Germinal center (tissue), 1 donor: ENCODE data around the gene MRPL46.

Experiments used
- DNase-seq: peaks from one replicate; pipeline ENCODE4 v3.0.0; 2012; ENCODE audit warnings: mixed read lengths, low spot score

MRPL46 gene

DNA sequence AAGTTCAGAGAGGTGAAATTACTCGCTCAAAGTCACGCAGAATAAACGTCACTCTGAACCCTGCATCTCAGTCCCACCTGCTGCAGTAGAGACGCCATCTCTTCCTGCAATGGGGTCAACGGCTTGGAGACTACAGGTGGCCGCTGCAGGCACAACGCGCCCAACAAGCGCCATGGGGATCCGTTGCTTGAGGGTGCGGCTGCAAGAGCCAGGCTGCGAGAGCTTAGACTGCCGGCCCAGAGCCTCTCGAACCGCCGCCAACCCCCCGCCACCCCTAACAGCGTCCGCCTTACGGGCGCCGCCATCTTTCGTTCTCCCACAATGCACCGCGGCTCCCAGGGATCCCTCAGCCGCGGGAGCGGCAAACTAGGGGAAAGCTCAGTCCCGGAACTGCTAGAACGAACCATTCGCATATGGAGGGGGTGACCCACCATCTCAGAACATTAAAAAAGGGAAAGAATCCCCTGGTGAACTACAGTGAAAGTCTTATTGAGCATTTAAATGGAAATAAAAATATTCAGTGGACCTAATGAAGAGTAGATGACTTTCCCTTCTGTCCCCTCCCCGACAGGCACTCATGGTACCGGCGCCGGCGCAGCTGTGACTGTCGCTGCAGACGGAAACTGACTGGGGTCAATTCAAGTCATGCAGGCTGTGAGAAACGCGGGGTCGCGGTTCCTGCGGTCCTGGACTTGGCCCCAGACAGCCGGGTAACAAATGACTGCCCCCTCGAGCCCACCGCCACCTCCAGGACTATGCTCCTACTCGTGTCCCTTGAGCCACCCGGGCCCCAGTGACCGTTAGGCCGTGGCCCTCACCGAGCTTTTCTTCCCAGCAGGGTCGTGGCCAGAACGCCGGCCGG lies at the start of gene MRPL46, which contains the start of gene MRPS11:
Gene MRPL46 (minus strand): TSS at position 316 of the 862 bp plus-strand sequence. CDS start 11 bp downstream, at position 305.
Gene MRPS11 (plus strand): TSS at position 636 of the 862 bp plus-strand sequence. CDS start 10 bp downstream, at position 646.
- peak; percentile 87 for DNase-seq

DNA sequence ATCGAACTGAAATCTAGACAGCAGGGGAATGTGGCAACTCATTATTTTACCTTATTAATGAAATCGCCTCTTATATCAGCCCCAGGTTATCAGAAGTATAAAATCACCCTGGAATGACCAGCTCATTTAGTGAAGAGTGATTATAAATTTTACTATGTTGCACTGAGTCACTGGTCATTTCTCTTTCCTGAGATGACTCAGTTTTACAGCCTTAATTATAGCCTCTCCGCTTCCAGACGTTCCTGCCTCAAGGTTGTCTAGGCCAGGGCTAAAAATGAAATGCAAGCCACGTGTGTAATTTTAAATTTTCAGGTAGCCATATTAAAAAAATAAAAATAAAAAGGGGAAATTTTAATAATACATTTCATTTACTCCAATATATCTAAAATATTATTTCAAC lies 46.0 kb upstream of the MRPL46 start:
- no peak for DNase-seq

DNA sequence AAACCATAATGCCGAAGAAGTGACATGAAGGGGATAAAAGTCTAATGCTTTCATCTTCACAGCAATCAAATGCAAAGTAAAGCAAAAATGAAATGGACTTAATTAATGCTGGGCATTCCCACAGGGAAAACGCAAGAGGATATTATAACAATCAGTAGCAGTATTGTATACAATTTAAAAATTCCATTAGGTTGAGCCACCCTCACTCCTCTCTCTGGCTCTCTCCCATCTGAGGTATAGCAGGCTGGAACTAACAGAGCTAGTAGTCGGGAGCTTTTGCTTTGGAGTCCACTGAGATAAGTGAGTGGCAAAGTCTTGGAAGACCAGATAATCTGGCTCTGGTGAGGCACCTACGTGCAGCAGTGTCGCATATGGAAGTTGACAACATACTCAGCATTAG lies 45.4 kb upstream of the MRPL46 start:
- DNase-seq: no peak

DNA sequence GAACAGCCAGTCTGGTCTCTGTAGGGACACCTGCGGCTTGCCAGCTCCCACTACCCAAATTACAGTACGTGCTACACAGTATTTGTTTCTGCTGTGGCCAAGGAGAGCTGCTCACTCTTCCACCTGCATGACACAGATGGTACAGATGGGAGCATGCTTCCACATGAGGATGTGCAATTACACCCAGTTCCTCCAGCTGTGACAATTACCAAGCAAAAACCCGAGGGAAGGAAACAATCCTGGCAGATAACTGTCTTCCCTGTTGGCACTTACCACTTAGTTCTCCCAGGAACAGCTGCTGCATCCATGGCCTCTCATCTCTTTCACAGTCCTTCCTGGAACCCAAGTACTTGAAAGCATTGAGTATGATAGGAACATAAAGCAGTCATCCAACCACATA lies 44.9 kb upstream of the MRPL46 start:
- no peak for DNase-seq

DNA sequence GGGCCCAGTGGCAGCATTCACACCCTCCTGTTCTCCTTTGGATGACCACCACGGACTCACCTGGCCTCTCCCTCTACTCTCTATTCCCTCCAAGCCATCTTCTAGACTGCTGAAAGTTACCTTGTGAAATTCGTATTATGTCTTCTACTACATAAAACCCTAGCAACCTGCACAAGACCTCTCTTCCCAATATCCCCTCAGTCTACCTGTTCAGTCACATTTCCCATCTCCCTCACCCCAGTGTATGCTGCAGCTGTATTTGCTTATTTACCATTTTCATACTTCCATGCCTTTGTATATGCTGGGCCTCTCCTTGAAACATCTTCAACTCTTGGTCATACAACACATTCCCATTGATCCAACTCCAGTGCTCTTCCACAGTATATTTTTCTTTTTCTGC lies 44.0 kb upstream of the MRPL46 start:
- no peak for DNase-seq

DNA sequence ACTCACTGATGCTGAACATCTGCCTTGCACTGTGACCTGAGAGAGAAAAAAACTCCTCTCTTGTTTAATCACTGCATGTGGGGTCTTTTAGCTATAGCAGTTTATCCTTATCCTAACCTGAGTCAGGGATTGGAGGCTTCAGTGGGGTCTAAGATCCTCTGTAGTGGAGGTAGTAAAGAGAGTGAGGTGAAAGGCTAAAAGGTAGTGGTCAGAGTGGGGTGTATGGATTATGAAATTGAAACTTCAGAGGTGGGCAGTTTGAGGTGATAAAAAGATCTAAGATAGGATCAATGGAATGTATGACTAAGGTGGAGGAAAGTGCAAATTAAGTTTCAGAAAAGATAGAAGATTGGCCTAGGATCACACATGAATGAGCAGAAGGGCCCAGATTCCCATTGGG lies 42.8 kb upstream of the MRPL46 start:
- DNase-seq: no peak

DNA sequence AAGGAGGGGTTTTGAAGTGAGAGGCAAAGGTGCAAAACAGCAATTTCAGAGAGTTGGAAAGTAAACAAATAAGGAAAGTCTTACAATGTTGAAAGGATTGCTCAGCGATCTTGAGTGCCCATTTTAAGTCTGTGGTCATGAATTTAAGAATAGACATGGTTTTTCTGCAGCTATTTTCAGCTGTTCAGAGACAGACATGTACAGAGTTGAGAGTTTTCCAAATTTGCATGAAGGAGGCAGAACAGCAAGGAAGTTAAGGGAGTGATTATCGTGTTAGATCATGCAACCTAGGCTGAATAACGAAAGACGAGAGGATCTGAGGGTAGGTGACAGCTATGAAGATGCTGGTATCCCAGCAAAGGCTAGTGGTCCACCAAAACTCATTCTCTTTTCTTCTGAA lies 42.1 kb upstream of the MRPL46 start:
- no peak for DNase-seq

DNA sequence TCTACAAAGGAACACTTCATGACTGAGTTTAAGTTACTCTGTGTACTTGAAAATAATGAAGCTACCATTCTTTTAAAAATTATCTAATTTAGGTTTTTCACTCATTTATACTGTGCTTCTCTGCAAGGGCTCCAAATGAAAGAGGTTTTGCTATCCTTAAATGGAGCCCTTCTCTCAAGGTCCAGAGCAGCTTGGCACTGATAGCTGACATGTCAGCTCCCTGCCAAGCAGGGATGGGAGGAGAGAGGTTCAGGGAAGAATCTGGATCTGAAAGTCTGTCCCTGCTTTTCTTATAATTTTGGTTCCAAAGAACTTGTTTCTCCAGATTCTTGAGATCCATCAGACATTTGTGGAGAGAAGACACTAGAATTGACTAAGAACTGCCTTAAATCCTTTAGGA lies 39.4 kb upstream of the MRPL46 start:
- no peak for DNase-seq

DNA sequence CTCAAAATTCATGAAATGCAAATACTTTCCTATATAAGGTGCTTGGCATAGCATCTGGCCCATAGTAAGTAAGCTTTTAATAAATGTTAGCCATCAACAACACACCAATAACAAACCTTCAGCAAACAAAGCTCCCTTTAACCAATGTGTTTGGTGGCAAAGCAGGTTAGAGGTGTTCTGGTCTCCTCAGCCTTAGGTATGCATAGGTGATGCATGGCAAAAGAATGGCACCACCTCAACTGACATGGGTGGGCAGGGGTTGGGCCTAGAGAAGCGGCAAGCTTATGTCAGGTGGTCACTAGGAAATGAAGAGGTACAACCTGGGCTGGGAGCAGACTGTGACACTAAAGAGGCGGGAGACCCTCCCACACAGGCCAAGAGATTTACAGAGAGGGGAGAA lies 38.5 kb upstream of the MRPL46 start:
- no peak for DNase-seq

DNA sequence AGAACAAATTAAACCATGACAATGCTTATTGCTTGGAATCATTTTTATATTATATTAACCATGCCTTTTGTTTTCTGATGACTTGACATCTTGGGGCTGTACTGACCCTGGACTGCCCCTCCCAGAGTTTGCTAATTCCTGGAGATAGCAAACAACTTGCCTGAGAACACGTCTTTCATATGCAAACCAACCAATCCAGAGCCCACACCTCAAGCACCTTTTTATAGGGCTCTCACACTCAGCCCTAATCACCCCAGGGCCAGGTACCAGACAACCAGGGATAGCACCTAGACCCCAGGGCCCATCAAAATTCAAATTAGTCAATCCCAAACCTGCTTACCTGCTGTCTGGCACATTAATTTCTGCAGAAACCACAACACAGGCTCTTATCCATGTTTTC lies 37.3 kb upstream of the MRPL46 start:
- no peak for DNase-seq

DNA sequence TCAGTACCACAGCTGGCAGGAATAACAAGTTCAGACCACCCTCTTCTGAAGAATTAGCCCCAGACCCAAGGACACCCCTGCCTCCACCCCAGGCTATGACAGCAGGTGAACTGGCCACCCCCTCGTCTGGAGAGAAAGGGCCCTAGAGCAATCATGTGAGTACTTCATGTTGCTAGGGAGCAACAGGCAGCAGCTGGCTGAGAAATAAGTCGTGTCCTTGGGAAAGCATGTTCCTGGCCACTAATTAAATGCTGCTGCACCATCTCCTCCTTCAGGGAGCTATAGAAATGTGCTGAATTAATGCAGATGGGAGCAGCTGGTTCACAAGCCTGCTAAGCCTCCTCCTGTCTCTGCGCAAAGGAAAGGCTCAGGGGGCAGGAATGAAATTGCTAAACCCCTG lies 31.8 kb upstream of the MRPL46 start:
- DNase-seq: no peak

DNA sequence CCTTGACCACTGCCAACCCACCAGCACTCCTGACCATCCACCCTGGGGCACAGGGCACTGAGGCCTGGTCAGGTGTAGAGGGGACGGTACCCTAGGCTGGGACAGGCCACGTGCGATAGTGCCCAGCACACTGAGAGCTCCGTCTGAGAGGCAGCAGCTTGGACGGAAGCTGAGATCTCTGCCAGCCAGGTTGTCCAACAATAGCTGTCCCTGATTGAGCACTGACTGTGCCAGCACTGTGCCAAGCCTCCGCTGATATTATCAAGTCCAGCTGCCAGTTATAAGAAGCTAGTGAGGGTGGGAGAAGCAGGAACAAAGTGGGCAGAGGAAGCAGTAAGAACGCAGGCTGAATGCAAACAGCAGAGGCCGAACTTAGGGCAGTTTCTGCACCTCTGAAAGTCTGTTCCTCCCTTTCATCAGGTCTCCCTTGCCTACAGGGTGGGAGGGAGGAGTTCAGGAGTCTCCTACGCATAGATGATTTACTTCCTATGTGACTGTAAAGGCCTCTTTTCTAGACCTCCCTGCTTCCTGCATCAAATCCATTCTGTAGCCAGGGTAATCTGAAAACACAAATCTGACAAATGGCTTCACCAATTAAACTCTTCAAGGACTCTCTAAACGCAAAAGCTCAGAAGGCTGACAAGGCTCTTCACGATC lies 30.0 kb upstream of the MRPL46 start:
- DNase-seq: no peak

DNA sequence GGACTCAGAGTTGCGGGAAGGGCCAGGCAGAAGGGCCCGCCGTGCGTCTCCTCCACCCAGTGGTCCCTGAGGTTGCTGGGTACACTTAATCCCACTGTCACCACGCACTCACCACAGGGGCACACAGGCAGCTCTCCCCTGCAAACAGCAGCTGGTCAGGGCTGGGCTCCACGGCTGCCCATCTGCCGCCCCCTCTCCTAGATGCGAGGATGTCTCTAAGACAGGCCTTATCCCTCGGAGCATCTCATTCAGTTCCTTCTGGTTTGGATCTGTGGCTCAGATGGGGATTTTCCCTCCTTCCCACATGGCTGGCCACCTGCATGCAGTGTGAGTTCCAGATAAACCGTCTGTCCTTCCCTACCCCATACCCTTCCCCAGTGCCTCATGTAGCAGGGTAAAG lies 26.7 kb upstream of the MRPL46 start:
- no peak for DNase-seq

DNA sequence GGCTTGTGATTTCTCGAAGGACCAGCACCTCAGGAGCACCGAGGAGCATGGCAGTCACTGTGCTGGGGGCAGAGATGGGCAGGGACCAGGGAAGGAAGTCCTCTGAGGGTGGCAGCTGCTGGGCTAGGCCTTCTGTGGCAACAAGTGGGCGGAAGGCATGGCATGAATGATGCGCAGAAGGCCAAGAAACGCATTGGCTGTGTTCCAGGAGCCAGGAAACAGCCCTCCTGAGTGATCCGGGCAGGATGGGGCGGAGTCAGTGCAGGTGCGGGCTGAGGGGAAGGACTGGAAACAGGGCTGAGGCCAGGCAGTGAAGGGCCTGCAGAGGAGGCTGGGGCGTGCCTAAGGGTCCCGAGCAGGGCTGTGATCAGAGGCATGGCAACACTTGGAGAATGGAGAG lies 24.0 kb upstream of the MRPL46 start:
- DNase-seq: no peak

DNA sequence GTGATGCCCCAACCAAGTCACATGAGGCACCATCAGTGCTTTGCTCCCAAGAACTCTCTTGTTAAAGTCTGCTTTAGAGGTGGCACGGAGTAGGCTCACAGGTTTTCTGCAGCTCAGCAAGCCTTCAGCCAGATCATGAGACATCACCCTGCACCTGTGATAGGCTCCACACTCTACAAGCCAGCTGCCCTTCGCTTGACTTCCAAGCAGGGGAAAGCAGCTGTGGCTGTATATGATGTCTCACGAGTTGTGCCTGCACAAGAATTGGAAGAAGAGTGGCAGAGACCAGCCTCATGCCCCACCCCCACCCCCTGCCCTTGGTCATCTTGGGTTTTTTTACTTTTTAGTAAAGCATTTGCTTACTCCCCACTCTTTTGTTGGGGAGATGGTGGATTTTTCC lies 22.8 kb upstream of the MRPL46 start:
- DNase-seq: no peak

DNA sequence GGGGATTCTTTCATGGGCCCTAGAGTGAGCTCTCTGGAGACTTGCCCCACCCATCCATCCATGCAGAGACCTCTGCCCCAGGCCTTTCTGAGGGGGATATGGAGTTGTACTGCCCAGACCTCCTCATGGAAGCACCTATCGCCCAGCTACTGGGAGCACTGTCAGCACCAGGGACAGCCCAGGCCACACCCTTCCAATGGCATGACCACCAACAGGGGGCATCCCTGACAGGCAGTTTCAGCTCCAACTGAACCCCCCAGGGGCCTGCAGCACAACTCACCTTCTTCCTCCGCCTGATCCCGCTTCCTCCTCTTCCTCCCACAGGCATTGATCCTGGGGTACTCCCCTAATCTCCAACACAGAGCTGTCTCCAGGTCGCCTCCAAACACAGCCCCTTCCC lies 22.1 kb upstream of the MRPL46 start:
- DNase-seq: no peak

DNA sequence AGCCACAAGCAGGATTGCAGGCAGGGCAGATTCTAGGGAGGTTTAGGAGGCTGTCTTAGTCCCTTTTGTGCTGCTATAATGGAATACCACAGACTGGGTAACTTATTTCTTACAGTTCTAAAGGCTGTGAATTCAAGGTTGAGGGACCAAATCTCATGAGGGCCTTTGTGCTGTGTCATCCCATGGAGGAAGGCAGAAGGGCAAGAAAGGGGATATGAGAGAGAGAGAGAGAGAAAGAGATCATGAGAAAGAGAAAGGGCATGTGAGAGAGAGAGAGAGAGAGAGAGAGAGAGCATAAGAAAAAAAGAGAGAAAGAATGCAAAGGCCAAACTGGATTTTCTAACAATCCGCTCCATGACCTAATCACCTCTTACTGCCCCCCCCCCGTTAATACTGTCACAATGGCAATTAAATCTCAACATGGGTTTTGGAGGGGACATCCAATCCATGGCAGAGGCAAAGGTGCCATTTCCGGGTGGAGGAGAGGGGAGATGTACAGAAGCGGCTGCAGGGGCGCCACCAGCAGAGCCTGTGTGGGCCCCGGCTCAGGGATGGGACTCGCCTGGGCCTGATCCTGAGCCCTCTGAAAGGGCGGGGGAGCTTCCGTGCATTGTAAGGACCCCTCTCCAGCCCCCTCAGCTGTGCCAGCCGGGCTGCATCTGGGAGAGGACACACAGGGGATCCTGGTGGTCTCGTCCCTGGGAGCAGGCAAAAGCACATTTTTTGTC lies 20.8 kb upstream of the MRPL46 start:
- no peak for DNase-seq

DNA sequence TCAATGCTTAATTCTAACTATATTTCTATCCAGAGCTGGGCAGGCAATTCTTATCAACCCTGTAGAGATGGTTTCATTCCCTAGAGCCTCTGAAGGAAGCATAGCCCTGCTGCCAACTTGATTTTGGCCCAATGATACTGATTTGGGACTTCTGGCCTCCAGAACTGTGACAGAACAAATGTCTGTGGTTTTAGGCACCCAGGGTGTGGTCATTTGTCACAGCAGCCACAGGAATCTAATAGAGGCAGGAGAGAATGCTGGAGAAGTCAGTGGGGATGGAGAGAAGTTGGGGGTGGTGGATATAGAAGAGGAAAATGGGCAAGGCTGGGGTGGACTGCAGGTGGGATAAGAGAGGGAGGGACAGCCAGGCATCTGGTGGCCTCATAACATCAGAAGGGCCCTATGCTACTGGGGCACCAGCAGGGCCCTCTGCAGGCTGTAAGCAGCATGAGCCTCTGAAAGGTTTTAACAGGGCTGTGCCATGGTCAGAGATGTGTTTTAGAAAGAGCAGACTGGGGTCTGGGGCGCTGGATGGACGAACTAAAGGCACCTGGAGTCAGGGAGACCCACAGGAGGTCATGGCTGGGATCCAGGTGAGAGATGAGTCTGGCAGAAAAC lies 20.1 kb upstream of the MRPL46 start:
- DNase-seq: no peak

DNA sequence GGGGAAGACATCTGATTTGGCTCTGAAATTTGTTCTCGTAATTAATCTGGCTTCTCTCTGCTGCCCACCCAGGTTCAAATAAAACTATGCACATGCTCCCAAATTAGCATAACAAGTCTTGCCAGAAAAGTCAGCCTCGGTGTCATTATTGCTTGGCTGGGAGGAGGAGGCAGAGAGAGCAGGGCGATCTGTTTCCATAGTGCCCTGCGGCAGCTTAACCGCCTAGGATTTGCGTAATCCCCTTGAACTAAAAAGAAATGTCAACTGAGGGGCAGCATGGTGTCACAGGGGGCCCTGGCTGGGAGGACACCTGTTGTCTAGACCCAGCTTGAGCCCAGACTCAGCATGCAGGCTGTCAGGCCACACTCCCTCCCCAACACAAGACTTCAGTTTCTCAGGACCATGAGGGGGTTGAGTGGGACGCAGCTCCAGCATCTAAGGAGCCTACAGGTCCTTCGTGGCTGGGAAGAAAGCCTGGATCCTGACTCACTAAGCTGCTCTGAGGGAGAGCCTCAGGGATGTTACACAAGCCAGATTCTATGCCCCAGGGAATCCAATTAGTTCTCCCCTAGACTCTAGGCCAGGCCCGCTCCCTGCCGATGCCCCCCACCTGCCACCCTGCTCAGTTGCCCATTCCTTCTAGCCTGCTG lies 17.6 kb upstream of the MRPL46 start:
- no peak for DNase-seq

DNA sequence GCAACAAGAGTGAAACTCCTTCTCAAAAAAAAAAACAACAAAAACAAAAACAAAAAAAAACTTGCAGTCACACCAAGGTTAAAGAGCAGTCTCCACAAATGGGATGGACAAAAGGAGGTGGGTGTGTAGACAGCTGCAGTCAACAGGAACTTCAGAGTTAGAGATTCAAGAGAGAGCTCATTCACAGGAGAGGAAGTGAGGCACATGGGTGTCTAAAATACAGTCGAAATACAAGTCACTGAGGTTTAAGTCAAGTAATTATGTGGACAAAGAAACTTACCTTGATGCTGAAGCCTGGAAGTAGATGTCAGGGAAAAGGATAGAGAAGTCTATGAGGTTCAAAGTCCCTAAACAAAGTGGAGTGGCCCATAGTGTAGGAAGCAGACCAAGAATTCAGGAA lies 15.1 kb upstream of the MRPL46 start:
- DNase-seq: no peak

DNA sequence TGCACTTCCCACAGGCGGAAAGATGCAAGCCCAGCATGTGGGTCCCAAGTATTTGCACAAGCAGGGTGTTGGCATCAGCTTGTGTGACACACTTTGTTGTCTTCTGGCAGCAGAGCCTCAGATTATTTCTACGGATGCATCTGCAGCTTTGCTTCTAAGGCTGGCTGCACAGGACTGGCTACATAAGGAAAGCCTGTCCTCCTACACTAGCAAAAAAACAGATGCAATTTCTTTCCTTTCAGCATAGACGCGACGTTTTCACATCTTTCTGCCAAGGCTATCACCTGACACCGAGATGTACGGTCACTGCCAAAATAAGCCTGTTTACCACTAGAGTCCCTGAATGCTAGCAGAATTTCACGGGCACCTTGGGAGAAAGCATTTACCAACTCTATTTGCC lies 13.8 kb upstream of the MRPL46 start:
- DNase-seq: no peak

DNA sequence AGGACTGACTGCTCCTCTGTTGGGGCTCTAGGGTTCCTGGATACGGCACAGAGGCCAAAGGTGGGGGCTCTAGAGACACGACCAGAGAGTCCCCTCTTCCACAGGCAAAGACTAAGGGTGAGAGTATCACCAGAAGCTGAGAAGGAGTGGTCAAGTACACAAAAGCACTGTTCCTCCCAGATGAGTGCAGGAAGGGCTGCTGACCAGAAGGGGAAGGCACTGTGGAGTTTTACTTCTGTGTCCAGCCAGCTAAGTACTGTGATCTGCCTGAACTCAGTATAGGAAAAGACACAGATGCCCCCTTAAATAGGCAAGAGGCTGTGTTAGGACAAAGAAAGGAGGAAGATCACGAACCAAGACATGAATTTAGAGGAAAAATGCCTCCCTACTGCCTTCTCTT lies 12.0 kb upstream of the MRPL46 start:
- DNase-seq: no peak
